Measurements from ENCODE around the gene PCLO.

DNA sequence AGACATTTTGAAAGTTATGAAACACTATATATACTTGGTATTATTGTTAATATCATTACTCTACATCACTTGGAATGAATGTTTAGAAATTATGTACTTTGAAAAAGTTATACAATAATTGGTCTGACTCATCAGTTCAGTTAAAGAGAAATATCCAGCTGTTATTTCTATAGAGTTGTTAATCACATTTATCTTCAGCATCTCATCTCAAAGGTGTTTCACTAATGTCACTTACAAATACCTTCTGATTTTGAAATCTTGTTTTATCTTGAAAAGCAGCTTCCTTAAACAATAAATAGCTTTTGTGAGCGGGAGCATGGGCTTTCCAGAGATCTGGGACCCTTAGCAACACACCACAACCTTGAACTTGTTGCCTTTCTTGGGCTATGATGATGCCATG is 205.2 kb downstream of the PCLO start:
- TF ChIP-seq, protein P1, sequence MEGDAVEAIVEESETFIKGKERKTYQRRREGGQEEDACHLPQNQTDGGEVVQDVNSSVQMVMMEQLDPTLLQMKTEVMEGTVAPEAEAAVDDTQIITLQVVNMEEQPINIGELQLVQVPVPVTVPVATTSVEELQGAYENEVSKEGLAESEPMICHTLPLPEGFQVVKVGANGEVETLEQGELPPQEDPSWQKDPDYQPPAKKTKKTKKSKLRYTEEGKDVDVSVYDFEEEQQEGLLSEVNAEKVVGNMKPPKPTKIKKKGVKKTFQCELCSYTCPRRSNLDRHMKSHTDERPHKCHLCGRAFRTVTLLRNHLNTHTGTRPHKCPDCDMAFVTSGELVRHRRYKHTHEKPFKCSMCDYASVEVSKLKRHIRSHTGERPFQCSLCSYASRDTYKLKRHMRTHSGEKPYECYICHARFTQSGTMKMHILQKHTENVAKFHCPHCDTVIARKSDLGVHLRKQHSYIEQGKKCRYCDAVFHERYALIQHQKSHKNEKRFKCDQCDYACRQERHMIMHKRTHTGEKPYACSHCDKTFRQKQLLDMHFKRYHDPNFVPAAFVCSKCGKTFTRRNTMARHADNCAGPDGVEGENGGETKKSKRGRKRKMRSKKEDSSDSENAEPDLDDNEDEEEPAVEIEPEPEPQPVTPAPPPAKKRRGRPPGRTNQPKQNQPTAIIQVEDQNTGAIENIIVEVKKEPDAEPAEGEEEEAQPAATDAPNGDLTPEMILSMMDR (IDR thresholded peaks at IDR 0.05), result no peak
- TF ChIP-seq POLR2A (IDR thresholded peaks at IDR 0.05), result no peak
